Colon (tissue), 2 donors: ENCODE data around the gene RARB.

ENCODE experiments used
- FAIRE-seq: peaks from 2 replicates; lab custom pipeline; 2012; peaks lifted over from hg19 to GRCh38; lab: Jason Lieb, UNC
- donor health status: control.
- donor health status: control.

Gene RARB

GRCh38 chr3:25578059-25578458, 150.0 kb downstream of the RARB start:
- no peak for FAIRE-seq

- FAIRE-seq, result no peak
These were observed 152.5 kb downstream of the RARB start for GRCh38 chr3:25580534-25580933.

- no peak for FAIRE-seq
These were observed 153.3 kb downstream of the RARB start for GRCh38 chr3:25581335-25581734.

DNA sequence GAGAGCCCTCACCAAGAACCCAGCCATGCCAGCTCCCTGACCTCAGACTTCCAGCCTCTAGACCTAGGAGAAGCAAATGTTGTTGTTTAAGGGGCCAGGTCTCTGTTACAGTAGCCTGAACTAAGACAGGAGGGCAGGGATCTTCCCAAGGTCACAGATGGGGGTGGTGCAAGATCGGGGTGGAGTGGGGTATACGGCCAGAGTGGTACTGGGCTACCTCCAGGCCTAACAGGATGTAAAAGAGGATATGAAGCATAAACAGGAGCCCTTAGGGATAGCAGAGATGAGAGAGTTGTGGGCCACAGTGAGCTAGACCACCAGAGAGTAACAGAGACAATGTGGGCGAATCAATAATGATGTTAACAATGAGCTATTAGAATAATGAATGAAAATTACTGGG, 153.8 kb downstream of the RARB start:
- FAIRE-seq, result no peak

GRCh38 chr3:25582242-25582641, 154.2 kb downstream of the RARB start:
- no peak for FAIRE-seq

DNA sequence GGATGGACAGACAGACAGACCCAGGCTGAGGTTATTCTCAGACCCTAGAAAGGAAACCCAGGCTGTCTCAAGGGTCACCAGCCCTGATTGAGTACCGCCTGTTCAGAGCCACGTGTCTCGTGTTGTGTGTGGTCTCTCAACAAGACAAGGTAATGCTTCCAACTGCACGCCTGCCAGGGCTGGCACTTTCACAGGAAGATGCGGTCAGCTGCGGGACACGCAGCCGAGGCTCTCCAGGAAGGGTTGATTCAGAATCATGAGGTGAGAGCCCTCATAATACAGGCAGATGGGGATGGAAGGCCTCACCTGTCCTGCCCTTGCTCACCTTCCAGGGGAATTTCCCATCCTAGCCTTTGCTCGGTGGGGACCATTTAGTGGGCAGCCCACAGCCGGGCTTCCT, 155.3 kb downstream of the RARB start:
- FAIRE-seq, result no peak

DNA sequence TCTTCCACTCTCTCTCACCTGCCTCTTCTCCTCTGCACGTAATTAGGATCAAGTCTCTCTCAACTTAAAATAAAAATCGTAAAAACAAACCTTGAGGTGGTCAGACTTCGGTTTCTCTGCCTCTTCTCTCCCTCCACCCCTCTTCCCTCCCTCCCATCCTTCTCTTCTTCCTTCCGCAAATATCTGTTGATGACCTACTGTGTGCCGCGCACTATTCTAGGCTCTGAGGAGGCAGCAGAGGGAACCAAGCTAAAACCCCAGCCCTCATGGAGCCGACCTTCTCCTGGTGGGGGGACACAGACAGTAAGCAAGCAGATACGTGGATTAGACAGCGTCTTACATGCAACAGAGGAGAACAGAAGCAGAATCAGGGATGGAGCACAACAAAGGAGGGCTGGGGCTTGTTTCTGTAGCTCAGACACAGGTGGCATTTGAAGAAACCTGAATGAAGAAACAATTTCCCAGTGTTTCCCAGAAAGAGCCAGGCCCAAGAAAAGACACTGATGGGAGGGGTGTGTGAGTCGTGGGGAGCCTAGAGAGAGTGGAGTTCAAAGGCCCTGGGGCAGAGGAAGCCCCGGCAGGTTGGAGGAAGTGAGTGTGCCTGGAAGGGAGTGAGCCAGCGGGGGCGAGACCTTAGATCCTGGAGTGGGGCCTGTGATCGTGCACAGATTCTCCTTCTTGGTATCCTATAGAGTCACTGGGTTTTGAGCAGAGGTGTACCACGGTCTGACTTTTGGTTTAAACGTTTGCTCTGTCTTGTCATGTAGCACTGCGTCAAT, 156.1 kb downstream of the RARB start:
- FAIRE-seq, result no peak

DNA sequence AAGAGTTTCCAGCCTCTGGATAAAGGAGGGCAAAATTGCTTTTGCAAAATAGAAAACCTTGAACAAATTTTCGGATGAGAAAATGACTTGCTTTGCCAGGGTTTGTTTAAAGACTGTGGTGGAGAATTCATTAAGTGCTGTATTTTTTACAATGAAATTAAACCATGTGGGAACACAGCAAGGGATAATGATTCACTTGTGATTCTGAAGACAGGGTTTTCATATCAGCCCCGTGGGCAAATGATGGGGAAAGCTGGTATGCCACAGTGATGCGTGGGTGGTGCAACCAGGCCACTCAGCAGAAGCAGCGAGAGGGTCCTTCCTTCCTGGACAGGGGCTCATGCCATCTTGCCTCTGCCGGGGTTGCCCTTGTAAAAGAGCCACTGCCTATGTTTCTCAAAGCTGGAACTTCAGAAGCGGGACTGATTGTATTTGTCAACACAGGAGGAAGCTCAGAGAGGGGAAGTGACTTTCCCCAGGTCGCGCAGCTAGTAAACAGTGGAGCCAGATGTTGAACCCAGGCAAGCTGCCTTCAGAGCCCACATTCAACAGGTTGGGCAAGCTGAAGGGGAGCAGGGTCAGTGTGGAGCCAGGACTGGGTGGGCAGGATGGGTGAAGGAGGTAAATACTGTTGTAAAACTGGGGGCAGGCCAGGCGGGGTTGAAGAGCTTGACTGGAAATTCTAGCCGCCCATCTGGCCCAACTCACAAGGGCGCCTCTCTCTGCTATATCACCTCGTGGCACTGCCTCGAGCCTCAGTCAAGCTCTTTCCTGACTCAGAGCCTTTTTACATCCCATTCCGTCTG, 157.5 kb downstream of the RARB start:
- no peak for FAIRE-seq

GRCh38 chr3:25586167-25586505, 158.1 kb downstream of the RARB start:
- no peak for FAIRE-seq

GRCh38 chr3:25586553-25586952, 158.5 kb downstream of the RARB start:
- no peak for FAIRE-seq

DNA sequence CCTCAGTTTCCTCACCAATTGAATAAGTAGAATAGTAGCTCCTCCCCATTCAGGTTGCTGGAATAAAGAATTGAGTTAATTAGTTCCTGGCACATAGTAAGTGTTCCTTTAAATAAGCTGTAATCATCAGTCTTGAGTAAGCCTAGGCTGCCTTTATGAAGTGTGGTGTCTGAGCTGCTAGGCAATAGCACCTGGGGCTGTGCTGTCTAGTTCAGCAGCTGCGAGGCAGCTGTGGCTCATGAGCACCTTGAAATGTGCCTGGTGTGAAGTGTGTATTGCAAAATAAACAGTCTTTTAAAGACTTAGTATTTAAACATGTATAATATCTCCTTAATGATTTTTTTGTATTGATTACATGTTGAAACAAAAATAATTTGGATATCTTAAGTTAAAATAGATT, 159.0 kb downstream of the RARB start:
- FAIRE-seq, result no peak

- FAIRE-seq, result no peak
These were observed 159.5 kb downstream of the RARB start for GRCh38 chr3:25587526-25587925.

GRCh38 chr3:25587975-25588374, 159.9 kb downstream of the RARB start:
- FAIRE-seq, result no peak

DNA sequence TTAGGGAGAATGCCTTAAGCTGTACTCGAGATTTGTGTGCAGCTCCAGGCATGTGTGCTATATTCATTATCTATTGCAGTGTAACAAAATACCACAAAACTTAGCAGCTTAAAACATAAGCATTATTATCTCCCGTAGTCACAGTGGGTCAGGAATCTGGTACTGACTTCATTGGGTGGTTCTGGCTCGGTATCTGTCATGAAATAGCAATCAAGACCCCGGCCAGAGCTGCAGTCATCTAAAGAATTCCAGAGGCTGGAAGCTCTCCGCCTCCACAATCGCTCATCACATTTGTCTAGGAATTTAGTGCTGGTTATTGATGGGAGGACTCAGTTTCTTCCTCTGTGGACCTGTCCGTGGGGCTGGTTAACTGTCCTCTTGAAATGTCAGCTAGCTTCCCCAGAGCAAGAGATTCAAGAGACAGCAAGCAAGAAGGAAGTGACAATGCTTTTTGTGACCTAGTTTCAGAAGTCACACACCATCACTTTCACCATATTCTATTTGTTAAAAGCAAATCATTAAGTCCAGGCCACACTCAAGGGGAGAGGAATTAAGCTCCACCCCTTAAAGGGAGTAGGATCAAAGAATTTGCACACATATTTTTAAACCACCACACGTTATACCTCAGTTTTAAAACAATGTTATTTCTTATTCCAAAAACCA, 160.5 kb downstream of the RARB start:
- FAIRE-seq, result no peak

DNA sequence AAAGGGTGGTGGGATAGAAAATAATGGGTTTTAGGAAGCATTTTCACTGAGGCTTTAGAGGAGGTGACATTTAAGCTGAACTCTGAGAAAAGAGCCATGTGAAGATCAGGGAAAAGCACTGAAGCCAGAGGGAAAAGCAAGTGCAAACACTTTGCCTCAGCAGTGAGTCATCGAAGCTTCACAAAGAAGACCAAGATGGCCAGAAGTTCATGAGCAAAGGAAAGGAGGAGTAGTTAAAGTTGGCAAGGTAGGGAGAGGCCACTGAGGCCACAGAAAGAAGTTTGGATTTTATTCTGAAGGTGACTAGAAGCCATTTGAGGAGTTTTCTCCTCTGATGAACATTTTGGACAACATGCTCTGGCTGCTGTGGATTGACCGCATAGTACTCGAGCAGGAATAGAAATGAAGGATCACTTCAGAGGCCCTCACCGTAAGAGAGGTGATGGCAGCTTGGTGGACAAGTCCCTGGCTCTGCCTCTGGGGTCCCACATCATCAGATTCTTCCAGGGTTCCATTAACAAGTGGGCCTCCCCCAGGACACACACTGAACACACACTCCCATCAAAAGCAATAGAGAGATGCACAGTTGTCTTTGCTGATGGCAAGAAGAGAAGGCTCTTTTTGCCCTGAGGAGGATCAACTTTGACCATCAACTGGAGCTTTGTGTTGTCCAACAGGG, 161.2 kb downstream of the RARB start:
- no peak for FAIRE-seq

GRCh38 chr3:25589783-25590258, 161.8 kb downstream of the RARB start:
- no peak for FAIRE-seq

- FAIRE-seq, result no peak
These were observed 164.5 kb downstream of the RARB start for GRCh38 chr3:25592510-25592968.

DNA sequence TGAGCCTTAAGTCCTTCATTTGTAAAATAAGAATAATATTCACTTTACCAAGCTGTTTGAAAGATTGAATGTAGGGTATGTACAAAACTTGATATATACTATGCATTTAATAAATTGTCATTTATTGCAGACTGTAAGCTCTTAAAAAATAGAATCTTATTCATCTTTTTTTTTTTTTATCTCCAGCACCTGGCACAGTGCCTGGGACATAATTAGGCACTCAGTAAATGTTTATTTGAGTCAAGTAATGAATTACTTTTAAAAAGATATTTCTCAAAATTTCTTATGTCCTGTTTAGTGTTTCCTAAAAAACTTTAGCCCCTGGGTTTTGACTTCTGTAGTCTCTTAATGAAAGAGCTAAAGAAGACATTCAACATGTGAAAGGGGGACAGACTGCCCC, 164.9 kb downstream of the RARB start:
- no peak for FAIRE-seq

- peak; percentile 10 for FAIRE-seq
These were observed 166.0 kb downstream of the RARB start for GRCh38 chr3:25594007-25594502.

DNA sequence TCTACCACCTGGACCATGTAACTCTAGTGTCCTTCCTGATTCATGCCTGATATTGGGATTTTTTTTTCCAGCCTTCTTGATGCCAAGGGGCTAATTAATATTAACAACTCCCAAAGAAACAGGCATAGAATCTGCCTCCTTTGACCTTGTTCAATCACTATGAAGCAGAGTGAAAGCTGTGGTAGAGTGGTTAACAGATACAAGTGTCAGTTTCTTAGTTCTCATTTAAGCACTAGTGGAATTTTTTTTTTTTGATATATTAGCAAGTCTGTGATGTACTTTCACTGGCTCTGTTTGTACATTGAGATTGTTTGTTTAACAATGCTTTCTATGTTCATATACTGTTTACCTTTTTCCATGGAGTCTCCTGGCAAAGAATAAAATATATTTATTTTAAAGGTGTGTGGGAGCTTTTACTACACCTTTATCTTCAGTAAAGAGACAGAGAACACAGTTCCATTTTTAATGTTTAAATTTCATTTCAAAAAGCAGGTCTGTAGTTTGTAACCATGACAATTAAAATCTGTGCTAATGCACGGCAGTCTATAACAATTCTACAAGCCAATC, 169.6 kb downstream of the RARB start:
- FAIRE-seq, result no peak

GRCh38 chr3:25603703-25604102, 175.6 kb downstream of the RARB start:
- no peak for FAIRE-seq
